Gastrocnemius medialis (tissue), 4 donors: Measurements from ENCODE around the gene BANF1.

Experiments used
- CTCF ChIP-seq, 5 experiments: fragments of 450-650 bp in 3 of 5; fragments of 200-600 bp in 2 of 5; sonication (generic) in 2 of 5; IDR thresholded peaks in 4 of 5; conservative IDR thresholded peaks in 1 of 5; 1 replicate in 4 of 5; 2 replicates in 1 of 5; pipeline ENCODE4 v1.5.1; 2016 to 2019; ENCODE audit warnings: antibody characterized with exemption in 5 of 5, mild to moderate bottlenecking in 3 of 5, moderate library complexity in 3 of 5
- POLR2A ChIP-seq, 2 donors: fragments of 450-650 bp; IDR thresholded peaks; one replicate each; pipeline ENCODE4 v1.6.1; 2017; ENCODE audit warnings: antibody characterized with exemption in 2 of 2, mild to moderate bottlenecking in 2 of 2, moderate library complexity in 2 of 2

DNA sequence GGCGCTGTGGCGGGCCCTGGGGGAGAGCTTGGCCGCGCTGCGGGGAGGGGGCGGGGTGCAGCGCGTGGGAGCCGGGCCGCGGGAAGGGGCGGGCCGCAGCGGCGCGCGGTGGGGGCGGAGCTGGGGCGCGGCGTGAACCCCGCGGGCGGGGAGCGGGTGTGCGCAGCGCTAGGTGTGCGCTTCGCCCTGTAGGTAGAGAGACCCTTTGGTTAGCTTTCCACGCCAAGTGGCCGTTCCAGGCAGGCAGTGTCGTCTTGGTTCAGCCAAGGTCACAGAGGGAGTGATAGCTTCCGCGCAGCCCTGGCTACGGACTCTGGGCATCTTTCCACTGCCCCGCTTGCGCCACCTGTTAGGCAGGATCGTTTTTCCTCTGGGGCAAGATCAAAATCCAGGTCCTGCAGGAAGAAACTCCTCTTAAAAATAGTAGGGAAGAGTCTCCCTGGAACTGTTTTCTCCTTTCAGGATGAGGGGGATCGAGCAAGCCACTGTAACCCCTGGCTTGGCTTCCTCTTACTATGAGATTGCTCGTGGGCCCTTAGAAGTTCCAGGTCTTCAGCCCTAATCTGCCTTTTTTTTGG, 434 bp downstream of the BANF1 start:
- TF ChIP-seq CTCF (IDR thresholded peaks at IDR 0.05 in 4 of 5, conservative IDR thresholded peaks at IDR 0.05 in 1 of 5) (no peak), POLR2A (IDR thresholded peaks at IDR 0.05) (peak; percentile 9 to 12)
